Measurements from ENCODE around the gene MX1.
A peak's percentile ranks its signal among the peaks of the same experiment; 100 is the strongest.

Gene MX1, protein sequence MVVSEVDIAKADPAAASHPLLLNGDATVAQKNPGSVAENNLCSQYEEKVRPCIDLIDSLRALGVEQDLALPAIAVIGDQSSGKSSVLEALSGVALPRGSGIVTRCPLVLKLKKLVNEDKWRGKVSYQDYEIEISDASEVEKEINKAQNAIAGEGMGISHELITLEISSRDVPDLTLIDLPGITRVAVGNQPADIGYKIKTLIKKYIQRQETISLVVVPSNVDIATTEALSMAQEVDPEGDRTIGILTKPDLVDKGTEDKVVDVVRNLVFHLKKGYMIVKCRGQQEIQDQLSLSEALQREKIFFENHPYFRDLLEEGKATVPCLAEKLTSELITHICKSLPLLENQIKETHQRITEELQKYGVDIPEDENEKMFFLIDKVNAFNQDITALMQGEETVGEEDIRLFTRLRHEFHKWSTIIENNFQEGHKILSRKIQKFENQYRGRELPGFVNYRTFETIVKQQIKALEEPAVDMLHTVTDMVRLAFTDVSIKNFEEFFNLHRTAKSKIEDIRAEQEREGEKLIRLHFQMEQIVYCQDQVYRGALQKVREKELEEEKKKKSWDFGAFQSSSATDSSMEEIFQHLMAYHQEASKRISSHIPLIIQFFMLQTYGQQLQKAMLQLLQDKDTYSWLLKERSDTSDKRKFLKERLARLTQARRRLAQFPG

DNA sequence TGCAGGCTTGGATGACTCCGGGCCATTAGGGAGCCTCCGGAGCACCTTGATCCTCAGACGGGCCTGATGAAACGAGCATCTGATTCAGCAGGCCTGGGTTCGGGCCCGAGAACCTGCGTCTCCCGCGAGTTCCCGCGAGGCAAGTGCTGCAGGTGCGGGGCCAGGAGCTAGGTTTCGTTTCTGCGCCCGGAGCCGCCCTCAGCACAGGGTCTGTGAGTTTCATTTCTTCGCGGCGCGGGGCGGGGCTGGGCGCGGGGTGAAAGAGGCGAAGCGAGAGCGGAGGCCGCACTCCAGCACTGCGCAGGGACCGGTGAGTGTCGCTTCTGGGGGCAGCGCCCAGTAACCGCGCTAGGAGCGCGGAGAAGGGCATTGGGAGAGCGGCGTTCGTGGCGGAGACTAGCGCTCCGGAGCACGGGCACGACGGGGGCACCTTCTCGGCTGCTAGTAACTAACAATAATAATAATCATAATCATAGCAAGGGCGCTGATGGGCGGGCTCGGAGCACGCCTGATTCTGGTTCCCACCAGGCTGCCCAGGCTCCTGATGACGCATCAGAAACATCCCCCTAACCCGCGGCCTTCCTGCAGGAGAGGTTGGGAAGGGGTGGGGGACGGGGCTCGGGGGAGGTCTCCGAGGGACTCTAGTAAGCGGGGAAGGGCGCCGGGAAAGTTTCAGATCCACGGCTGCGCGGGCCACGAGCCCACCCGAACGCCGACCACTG, at the start of gene MX1:
TSS of gene MX1 (plus strand) at position 286 of the 722 bp plus-strand sequence. CDS start 5,832 bp downstream, outside the sequence.
- H3K4me1 ChIP-seq (ENCODE audit: insufficient read depth, low read length) = no peaks in the 10 kb centered on the region; the same call in 1 of the 2 replicates
- H3K9ac ChIP-seq (ENCODE audit: low read depth, low read length) = peak within 1 kb of the TSS; percentile 62
- no peaks in the 10 kb centered on the region for H3K36me3 ChIP-seq (ENCODE audit: insufficient read depth, low read length)
- no peaks in the 10 kb centered on the region for H3K9me3 ChIP-seq (ENCODE audit: control insufficient read depth, insufficient read depth, low read length)

DNA sequence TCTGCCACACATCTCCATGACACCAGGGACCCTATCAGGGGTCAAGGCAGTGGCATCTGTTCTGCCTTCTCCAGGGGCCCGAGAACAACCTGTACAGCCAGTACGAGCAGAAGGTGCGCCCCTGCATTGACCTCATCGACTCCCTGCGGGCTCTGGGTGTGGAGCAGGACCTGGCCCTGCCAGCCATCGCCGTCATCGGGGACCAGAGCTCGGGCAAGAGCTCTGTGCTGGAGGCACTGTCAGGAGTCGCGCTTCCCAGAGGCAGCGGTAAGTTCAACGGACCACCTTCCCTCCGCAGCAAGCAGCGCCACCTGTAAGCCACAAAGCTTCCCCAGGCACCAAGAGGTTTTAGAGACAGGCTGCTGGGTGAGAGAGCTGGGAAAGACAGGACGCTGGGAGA, 48.3 kb upstream of the MX1 start:
- Histone ChIP-seq H3K9ac (ENCODE audit: low read depth, low read length) (no peak overlapping the region), H3K9me3 (ENCODE audit: control insufficient read depth, insufficient read depth, low read length) (peaks cover 2% of the 10 kb centered on the region; the same call in 1 of the 2 replicates), H3K36me3 (ENCODE audit: insufficient read depth, low read length) (no peaks in the 10 kb centered on the region), H3K4me1 (ENCODE audit: insufficient read depth, low read length) (no peaks in the 10 kb centered on the region)

DNA sequence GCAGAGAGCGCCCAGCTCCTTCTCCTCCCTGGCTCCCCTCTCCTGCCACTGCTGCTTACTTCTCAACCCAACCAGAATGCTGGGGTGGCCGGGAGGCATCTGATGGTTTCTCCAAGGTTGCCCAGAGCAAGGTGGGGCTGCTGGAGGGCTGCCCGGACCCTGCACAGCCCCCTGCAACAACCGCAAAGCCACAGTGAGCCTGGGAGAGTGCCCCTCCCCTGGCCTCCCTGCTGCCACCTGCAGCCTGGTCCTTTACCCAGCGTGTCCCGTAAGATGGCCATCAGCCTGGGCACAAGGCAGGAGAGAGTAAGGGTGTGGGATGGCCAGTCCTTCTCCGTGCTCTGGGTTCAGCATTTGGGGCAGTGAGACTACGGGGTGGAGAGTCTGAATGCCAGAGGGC, 47.2 kb upstream of the MX1 start:
- no peaks in the 10 kb centered on the region for H3K36me3 ChIP-seq (ENCODE audit: insufficient read depth, low read length)
- H3K9ac ChIP-seq (ENCODE audit: low read depth, low read length) = no peak overlapping the region
- H3K4me1 ChIP-seq (ENCODE audit: insufficient read depth, low read length) = no peaks in the 10 kb centered on the region
- H3K9me3 ChIP-seq (ENCODE audit: control insufficient read depth, insufficient read depth, low read length) = peaks cover 2% of the 10 kb centered on the region; the same call in 1 of the 2 replicates

DNA sequence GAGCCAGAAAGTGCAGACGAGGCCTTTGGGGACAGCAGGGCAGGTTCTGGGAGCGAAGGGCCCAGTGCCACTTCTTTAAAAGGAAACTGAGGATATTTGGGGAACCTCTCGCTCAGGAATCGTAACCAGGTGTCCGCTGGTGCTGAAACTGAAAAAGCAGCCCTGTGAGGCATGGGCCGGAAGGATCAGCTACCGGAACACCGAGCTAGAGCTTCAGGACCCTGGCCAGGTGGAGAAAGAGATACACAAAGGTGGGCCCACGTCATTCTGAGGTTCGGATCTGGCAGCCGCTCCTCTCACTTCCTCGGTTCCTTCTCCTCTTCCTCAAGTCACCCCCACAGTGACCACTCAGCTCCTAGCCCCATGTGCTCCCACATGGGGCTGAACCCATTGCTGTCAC, 46.1 kb upstream of the MX1 start:
- H3K36me3 ChIP-seq (ENCODE audit: insufficient read depth, low read length) = no peaks in the 10 kb centered on the region
- H3K9ac ChIP-seq (ENCODE audit: low read depth, low read length) = no peak overlapping the region
- H3K9me3 ChIP-seq (ENCODE audit: control insufficient read depth, insufficient read depth, low read length) = peaks cover 2% of the 10 kb centered on the region; the same call in 1 of the 2 replicates
- H3K4me1 ChIP-seq (ENCODE audit: insufficient read depth, low read length) = no peaks in the 10 kb centered on the region

DNA sequence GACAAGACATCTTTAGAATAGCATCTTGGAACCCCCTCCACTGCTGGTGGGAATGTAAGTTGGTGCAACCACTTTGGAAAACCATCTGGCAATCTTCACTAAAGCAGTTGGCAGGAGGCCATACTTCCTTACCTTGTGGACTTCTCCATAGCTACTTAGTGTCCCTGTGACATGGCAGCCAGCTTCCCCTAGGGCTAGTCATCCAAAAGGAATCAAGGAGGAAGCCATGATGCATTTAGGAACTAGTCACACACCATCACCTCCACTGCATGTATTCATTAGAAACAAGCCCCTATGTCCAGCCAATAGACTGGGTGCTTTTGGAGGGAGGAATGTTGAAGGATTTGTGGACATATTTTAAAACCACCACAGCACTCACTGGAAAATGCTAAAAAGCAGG, 44.3 kb upstream of the MX1 start:
- no peaks in the 10 kb centered on the region for H3K4me1 ChIP-seq (ENCODE audit: insufficient read depth, low read length)

DNA sequence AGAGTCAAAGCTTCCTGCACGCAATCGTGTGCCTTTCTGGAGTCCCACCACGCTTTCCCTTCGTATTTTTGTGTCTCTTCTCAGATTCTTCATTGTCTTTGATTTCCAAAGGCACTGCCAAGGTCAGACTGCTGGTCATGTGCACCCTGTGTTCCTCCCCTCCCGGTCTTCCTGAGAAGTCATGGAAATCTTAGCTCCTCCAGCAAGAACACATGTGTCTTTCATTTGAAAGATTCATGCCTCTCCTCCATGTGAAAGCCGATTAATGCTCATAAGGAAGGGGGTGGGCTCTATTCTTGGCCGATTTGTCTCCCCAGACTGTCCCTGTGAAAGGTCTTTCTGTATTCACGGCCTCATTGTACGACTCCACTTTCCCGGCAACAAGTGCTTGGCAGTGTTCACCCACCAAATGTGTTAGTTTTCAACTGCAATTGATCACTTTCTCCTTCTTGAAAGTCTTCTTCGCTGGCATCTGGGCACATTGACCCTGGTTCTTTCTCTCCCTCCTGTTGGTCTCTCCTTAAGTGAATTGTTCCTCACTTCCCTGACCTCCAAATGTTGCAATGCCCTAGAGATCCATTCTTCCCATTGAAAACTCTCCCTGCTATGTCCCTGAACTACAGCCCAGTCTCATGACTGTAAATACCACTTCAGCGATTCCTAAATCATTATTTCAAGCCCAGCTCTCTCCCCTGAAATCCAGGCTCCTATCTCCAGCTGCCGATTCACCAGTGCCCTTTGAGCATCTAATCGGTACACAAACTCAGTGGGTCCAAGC, 38.8 kb upstream of the MX1 start:
- no peak overlapping the region for H3K9ac ChIP-seq (ENCODE audit: low read depth, low read length)
- no peaks in the 10 kb centered on the region for H3K4me1 ChIP-seq (ENCODE audit: insufficient read depth, low read length)
- no peaks in the 10 kb centered on the region for H3K36me3 ChIP-seq (ENCODE audit: insufficient read depth, low read length)
- no peaks in the 10 kb centered on the region for H3K9me3 ChIP-seq (ENCODE audit: control insufficient read depth, insufficient read depth, low read length)

More for the DNA sequence above, 44.3 kb upstream of the MX1 start:
- Histone ChIP-seq H3K9me3 (ENCODE audit: control insufficient read depth, insufficient read depth, low read length) (peaks cover 2% of the 10 kb centered on the region; the same call in 1 of the 2 replicates), H3K36me3 (ENCODE audit: insufficient read depth, low read length) (no peaks in the 10 kb centered on the region), H3K9ac (ENCODE audit: low read depth, low read length) (no peak overlapping the region)

DNA sequence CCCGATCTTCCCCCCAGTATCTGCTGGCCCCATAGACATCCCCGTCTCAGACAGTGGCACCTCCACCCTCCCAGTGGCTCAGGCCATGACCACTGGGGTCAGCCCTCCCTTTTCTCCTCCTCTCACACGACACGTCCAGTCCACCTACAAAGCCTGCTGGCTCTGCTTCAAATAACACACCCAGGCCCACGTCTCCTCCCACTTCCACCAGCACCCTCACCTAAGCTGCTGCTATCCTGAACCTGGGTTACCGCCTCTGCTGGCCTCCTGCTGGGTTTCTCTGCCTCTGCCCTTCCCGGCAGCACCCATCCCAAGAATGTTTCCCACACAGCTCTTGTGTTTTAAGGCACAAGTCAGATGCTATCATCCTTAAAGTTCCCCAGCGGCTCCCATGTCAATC, 38.2 kb upstream of the MX1 start:
- Histone ChIP-seq H3K36me3 (ENCODE audit: insufficient read depth, low read length) (no peaks in the 10 kb centered on the region), H3K9me3 (ENCODE audit: control insufficient read depth, insufficient read depth, low read length) (no peaks in the 10 kb centered on the region), H3K4me1 (ENCODE audit: insufficient read depth, low read length) (no peaks in the 10 kb centered on the region), H3K9ac (ENCODE audit: low read depth, low read length) (no peak overlapping the region)

DNA sequence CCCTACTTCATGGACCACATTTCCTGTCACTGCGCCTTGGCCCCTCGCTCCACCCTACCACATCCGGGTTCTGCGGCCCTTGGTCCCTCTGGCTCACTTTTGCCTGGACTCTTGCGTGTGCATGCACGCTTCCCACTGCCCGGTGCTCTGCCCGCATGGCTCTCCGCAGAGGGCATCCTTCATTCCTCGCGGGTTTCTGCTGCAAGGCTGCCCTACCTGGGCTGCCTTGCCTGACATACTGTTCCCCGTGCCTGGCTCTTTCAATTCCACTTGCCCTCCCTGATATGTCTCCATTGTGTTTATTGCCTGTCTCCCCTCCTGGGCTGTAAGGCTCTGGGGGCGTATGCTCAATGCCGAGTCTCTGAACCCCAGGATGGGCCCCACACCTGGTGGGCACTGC, 37.8 kb upstream of the MX1 start:
- H3K36me3 ChIP-seq (ENCODE audit: insufficient read depth, low read length) = no peaks in the 10 kb centered on the region

DNA sequence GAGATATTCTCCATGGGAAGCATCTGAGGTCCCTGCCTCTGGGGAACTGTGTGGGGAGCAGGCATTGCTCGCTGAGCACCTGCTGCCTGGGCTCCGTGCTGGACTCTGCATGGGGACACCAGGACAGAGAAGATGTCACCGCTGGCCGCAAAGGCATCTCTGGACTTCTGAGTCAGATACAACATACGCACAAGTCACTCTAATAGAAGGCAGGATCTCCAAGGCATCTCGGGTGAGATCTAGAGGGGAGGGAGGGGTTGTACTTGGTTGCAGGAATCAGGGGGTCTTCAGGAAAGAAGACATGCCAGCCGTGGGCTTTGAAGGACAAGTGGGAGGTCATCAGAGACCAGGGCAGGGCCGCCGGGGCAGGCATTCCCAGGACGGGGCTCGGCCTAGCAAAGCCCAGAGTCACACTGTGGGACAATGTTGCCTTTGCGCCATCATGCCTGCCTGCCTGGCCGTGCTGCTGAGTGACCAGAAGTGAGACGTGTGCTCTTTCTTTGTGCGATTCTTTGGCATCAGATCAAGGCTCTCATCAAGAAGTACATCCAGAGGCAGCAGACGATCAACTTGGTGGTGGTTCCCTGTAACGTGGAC, 35.9 kb upstream of the MX1 start:
- Histone ChIP-seq H3K9me3 (ENCODE audit: control insufficient read depth, insufficient read depth, low read length) (no peaks in the 10 kb centered on the region), H3K36me3 (ENCODE audit: insufficient read depth, low read length) (no peaks in the 10 kb centered on the region), H3K9ac (ENCODE audit: low read depth, low read length) (no peak overlapping the region), H3K4me1 (ENCODE audit: insufficient read depth, low read length) (no peaks in the 10 kb centered on the region)

More for the DNA sequence above, 37.8 kb upstream of the MX1 start:
- H3K9me3 ChIP-seq (ENCODE audit: control insufficient read depth, insufficient read depth, low read length) = no peaks in the 10 kb centered on the region
- no peak overlapping the region for H3K9ac ChIP-seq (ENCODE audit: low read depth, low read length)
- H3K4me1 ChIP-seq (ENCODE audit: insufficient read depth, low read length) = no peaks in the 10 kb centered on the region

DNA sequence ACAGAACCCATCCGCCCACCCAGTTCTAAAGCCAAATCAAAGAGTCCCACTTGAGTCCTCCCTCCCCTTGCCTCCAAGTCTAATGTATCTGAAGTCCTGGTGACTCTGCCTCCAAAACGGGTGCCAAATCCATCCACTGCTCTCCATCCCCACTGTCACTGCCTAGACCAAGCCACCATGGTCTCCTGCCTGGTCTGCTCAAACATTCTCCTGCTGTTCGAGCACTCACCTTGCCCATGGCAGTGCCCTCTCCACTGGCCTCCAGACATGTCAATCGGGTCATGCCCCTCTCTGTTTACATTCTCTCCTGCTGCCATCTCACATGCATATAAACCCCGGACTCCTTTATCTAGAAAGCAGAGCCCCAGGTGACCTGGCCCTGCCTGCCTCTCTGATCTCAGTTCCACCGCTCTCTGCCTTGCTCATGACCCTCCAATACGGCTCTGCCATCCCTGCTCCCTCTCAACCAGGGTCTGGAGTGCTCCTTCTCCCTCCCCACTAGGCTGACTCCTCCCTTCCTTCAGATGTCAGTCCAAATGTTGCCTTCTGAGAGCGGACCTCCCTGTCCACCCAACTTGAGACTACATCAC, 32.1 kb upstream of the MX1 start:
- H3K9ac ChIP-seq (ENCODE audit: low read depth, low read length) = no peak overlapping the region
- H3K4me1 ChIP-seq (ENCODE audit: insufficient read depth, low read length) = peaks cover 7% of the 10 kb centered on the region
- H3K36me3 ChIP-seq (ENCODE audit: insufficient read depth, low read length) = no peaks in the 10 kb centered on the region
- H3K9me3 ChIP-seq (ENCODE audit: control insufficient read depth, insufficient read depth, low read length) = no peaks in the 10 kb centered on the region

DNA sequence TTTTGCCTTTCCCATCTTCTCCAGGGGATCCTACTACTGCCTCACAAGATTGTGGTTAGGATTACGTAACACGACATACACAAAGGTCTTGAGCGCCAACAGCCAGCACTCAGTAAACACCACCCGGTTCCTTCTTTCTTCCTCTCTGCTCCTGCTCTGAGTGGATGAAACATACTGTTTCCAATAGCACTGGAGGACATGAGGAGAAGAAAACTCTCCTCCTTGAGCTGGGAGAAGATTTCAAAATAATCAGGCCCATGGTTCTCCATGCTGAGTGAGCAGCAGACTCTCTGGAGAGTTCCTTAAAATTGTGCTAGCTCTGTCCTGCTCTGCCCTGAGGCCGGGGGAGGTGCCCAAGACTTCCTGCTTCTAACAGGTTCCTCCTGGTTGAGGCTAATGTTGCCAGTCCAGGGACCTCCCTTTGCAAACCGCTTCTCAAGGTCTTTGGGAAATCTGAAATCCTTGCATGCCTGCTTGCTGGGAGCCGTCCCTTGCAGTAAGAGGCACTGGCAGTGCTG, 29.4 kb upstream of the MX1 start:
- Histone ChIP-seq H3K36me3 (ENCODE audit: insufficient read depth, low read length) (no peaks in the 10 kb centered on the region), H3K9ac (ENCODE audit: low read depth, low read length) (no peak overlapping the region), H3K9me3 (ENCODE audit: control insufficient read depth, insufficient read depth, low read length) (no peaks in the 10 kb centered on the region), H3K4me1 (ENCODE audit: insufficient read depth, low read length) (peaks cover 7% of the 10 kb centered on the region)

DNA sequence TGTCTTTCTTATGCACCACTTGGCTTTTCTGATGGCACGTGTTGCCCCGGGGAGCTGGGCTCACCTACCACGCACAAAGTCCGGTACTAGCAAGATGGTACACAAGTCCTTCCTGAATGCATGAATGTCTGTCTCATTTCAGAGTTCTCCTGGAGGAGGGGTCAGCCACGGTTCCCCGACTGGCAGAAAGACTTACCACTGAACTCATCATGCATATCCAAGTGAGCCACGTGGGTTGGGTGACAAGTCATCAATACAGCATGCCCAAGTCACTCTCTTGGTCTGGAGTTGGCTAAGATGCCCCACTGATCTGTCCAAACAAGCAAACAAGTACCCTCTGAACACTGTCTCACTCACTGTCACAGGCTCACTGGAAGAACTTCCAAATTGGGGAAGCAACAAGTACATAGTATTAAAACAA, 28.6 kb upstream of the MX1 start:
- Histone ChIP-seq H3K36me3 (ENCODE audit: insufficient read depth, low read length) (no peaks in the 10 kb centered on the region), H3K9ac (ENCODE audit: low read depth, low read length) (no peak overlapping the region), H3K4me1 (ENCODE audit: insufficient read depth, low read length) (peaks cover 7% of the 10 kb centered on the region), H3K9me3 (ENCODE audit: control insufficient read depth, insufficient read depth, low read length) (no peaks in the 10 kb centered on the region)

DNA sequence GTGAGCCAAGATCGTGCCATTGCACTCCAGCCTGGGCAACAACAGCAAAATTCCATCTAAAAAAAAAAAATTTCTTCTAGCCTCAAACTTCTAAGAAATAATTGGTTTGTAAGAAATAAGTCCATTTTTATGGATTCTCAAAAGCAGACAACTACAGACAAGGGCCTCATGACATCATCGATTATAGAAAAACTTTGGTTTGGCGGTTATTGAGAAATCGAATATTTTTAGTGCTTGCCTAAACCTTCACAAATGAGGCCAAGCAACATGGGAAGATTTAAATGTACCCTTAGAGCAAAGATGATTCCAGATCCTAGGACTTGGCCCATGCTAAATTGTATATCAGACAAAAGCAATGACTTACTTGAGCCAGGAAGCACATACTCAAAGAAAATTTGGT, 27.8 kb upstream of the MX1 start:
- H3K36me3 ChIP-seq (ENCODE audit: insufficient read depth, low read length) = no peaks in the 10 kb centered on the region
- H3K9ac ChIP-seq (ENCODE audit: low read depth, low read length) = no peak overlapping the region
- peaks cover 7% of the 10 kb centered on the region for H3K4me1 ChIP-seq (ENCODE audit: insufficient read depth, low read length)
- H3K9me3 ChIP-seq (ENCODE audit: control insufficient read depth, insufficient read depth, low read length) = no peaks in the 10 kb centered on the region

Measured in ES-I3 (cell line).